Measurements from ENCODE around the gene CCNJ.
"Not testable (repeated sequence)": the region's sequence is repeated elsewhere in the genome, so short reads cannot be mapped to it uniquely, and the experiment has no call there.

CCNJ gene

GRCh38 chr10:96046546-96046945 lies 3.2 kb downstream of the CCNJ start:
- Histone ChIP-seq H3F3A (ENCODE audit: insufficient read depth, low read length) (no peaks in the 10 kb centered on the region), H3K9ac (ENCODE audit: low read length) (no peak overlapping the region), H3K27me3 (ENCODE audit: insufficient read depth, low read length) (no peaks in the 10 kb centered on the region), H4K20me1 (ENCODE audit: insufficient read depth, low read length) (no peaks in the 10 kb centered on the region), H3K9me2 (ENCODE audit: low read depth, low read length) (no peaks in the 10 kb centered on the region), H3K79me2 (ENCODE audit: insufficient read depth, low read length) (0 out of 2 replicates have a peak, but pooled peaks cover 7% of the 10 kb centered on the region), H3K4me2 (ENCODE audit: low read length) (0 out of 2 replicates have a peak overlapping the region, but pooled peaks have one; percentile 80), H3K4me3 (ENCODE audit: low read depth, low read length, poor library complexity, severe bottlenecking) (no peak overlapping the region), H3K4me1 (ENCODE audit: insufficient read depth, low read length, severe bottlenecking) (peaks cover 29% of the 10 kb centered on the region), H2AFZ (ENCODE audit: low read length) (no peak overlapping the region), H3K27ac (ENCODE audit: low read depth, low read length, poor library complexity, severe bottlenecking) (no peak overlapping the region), H3K36me3 (ENCODE audit: insufficient read depth, low read length) (no peaks in the 10 kb centered on the region), H3K9me3 (ENCODE audit: low read length) (no peaks in the 10 kb centered on the region)
- TF ChIP-seq EZH2 (IDR thresholded peaks at IDR 0.05; ENCODE audit: borderline replicate concordance, low read length) = no peak
- TF ChIP-seq CTCF (IDR thresholded peaks at IDR 0.05; ENCODE audit: low read length) = no peak

- H3K9me3 ChIP-seq (ENCODE audit: low read length) = no peaks in the 10 kb centered on the region
- H3K4me3 ChIP-seq (ENCODE audit: low read depth, low read length, poor library complexity, severe bottlenecking) = no peak overlapping the region
- H3K9me2 ChIP-seq (ENCODE audit: low read depth, low read length) = no peaks in the 10 kb centered on the region
- peaks cover 29% of the 10 kb centered on the region for H3K4me1 ChIP-seq (ENCODE audit: insufficient read depth, low read length, severe bottlenecking)
- H3F3A ChIP-seq (ENCODE audit: insufficient read depth, low read length) = no peaks in the 10 kb centered on the region
- no peak overlapping the region for H3K9ac ChIP-seq (ENCODE audit: low read length)
- H2AFZ ChIP-seq (ENCODE audit: low read length) = no peak overlapping the region
- no peak overlapping the region for H3K4me2 ChIP-seq (ENCODE audit: low read length)
- no peaks in the 10 kb centered on the region for H3K27me3 ChIP-seq (ENCODE audit: insufficient read depth, low read length)
- 0 out of 2 replicates have a peak, but pooled peaks cover 7% of the 10 kb centered on the region for H3K79me2 ChIP-seq (ENCODE audit: insufficient read depth, low read length)
- H3K36me3 ChIP-seq (ENCODE audit: insufficient read depth, low read length) = no peaks in the 10 kb centered on the region
- no peaks in the 10 kb centered on the region for H4K20me1 ChIP-seq (ENCODE audit: insufficient read depth, low read length)
- no peak overlapping the region for H3K27ac ChIP-seq (ENCODE audit: low read depth, low read length, poor library complexity, severe bottlenecking)
- TF ChIP-seq EZH2 (IDR thresholded peaks at IDR 0.05; ENCODE audit: borderline replicate concordance, low read length) (no peak), CTCF (IDR thresholded peaks at IDR 0.05; ENCODE audit: low read length) (no peak; the same call in 1 of the 2 replicates)
Observed at GRCh38 chr10:96047004-96047649, 3.7 kb downstream of the CCNJ start.

- not testable (repeated sequence) for H3K9me2 ChIP-seq (ENCODE audit: low read depth, low read length); H3K27me3 ChIP-seq (ENCODE audit: insufficient read depth, low read length); H4K20me1 ChIP-seq (ENCODE audit: insufficient read depth, low read length); H3K4me3 ChIP-seq (ENCODE audit: low read depth, low read length, poor library complexity, severe bottlenecking); H2AFZ ChIP-seq (ENCODE audit: low read length); H3K9ac ChIP-seq (ENCODE audit: low read length); H3F3A ChIP-seq (ENCODE audit: insufficient read depth, low read length); H3K27ac ChIP-seq (ENCODE audit: low read depth, low read length, poor library complexity, severe bottlenecking); H3K79me2 ChIP-seq (ENCODE audit: insufficient read depth, low read length); H3K4me2 ChIP-seq (ENCODE audit: low read length); H3K9me3 ChIP-seq (ENCODE audit: low read length); H3K36me3 ChIP-seq (ENCODE audit: insufficient read depth, low read length)
- H3K4me1 ChIP-seq (ENCODE audit: insufficient read depth, low read length, severe bottlenecking) = peaks cover 26% of the 10 kb centered on the region
Observed at GRCh38 chr10:96047925-96048324, 4.5 kb downstream of the CCNJ start.

- H3K36me3 ChIP-seq (ENCODE audit: insufficient read depth, low read length) = no peaks in the 10 kb centered on the region
- H4K20me1 ChIP-seq (ENCODE audit: insufficient read depth, low read length) = no peaks in the 10 kb centered on the region
- TF ChIP-seq EZH2 (IDR thresholded peaks at IDR 0.05; ENCODE audit: borderline replicate concordance, low read length) = no peak
- TF ChIP-seq CTCF (IDR thresholded peaks at IDR 0.05; ENCODE audit: low read length) = no peak
- H3K9me2 ChIP-seq (ENCODE audit: low read depth, low read length) = no peaks in the 10 kb centered on the region
- H2AFZ ChIP-seq (ENCODE audit: low read length) = no peak overlapping the region
- no peak overlapping the region for H3K9ac ChIP-seq (ENCODE audit: low read length)
- no peak overlapping the region for H3K4me2 ChIP-seq (ENCODE audit: low read length)
- H3K79me2 ChIP-seq (ENCODE audit: insufficient read depth, low read length) = 0 out of 2 replicates have a peak, but pooled peaks cover 7% of the 10 kb centered on the region
- H3K27ac ChIP-seq (ENCODE audit: low read depth, low read length, poor library complexity, severe bottlenecking) = no peak overlapping the region
- no peak overlapping the region for H3K4me3 ChIP-seq (ENCODE audit: low read depth, low read length, poor library complexity, severe bottlenecking)
- H3K27me3 ChIP-seq (ENCODE audit: insufficient read depth, low read length) = no peaks in the 10 kb centered on the region
- peaks cover 23% of the 10 kb centered on the region for H3K4me1 ChIP-seq (ENCODE audit: insufficient read depth, low read length, severe bottlenecking)
- no peaks in the 10 kb centered on the region for H3F3A ChIP-seq (ENCODE audit: insufficient read depth, low read length)
- no peaks in the 10 kb centered on the region for H3K9me3 ChIP-seq (ENCODE audit: low read length)
Observed at GRCh38 chr10:96049340-96049739, 6.0 kb downstream of the CCNJ start.

All from OCI-LY1 (cell line).